Suprapubic skin (tissue), 4 donors: ENCODE data around the gene NANS. TPM values are rescaled to one million over a fixed set of nuclear protein-coding genes. Genes with fewer than 3 reads are reported as not detected.

ENCODE experiments used
- DNase-seq, 2 donors: peaks; one replicate each; pipeline ENCODE4 v3.0.0-alpha.2; 2019; ENCODE audit warnings: low spot score in 2 of 2
- H3K27ac ChIP-seq: fragments of 200-600 bp; sonication (generic); one replicate; pipeline ENCODE4 v1.5.1; 2019
- H3K27me3 ChIP-seq: fragments of 200-600 bp; sonication (generic); one replicate; pipeline ENCODE4 v1.5.1; 2019
- H3K36me3 ChIP-seq: fragments of 200-600 bp; sonication (generic); one replicate; pipeline ENCODE4 v1.5.1; 2019
- H3K4me1 ChIP-seq: fragments of 200-600 bp; sonication (generic); one replicate; pipeline ENCODE4 v1.5.1; 2019
- H3K4me3 ChIP-seq: fragments of 200-600 bp; sonication (generic); one replicate; pipeline ENCODE4 v1.5.1; 2019; ENCODE audit warnings: mild to moderate bottlenecking
- H3K9me3 ChIP-seq: fragments of 200-600 bp; sonication (generic); one replicate; pipeline ENCODE4 v1.5.1; 2019
- CTCF ChIP-seq, 2 donors: fragments of 200-600 bp in 1 of 2; fragments of 450-650 bp in 1 of 2; sonication (generic) in 1 of 2; IDR thresholded peaks; one replicate each; pipeline ENCODE4 v1.5.1; 2016 to 2019; ENCODE audit warnings: antibody characterized with exemption in 2 of 2, mild to moderate bottlenecking in 1 of 2, moderate library complexity in 1 of 2
- EP300 ChIP-seq: sonication (generic); formaldehyde crosslinking; IDR thresholded peaks from one replicate; pipeline ENCODE4 v1.6.1; 2017; ENCODE audit warnings: antibody characterized with exemption
- POLR2A ChIP-seq, 2 donors: fragments of 450-650 bp; IDR thresholded peaks; one replicate each; pipeline ENCODE4 v1.6.1; 2017; ENCODE audit warnings: antibody characterized with exemption in 2 of 2, mild to moderate bottlenecking in 2 of 2, moderate library complexity in 2 of 2
- POLR2AphosphoS5 ChIP-seq, 3 donors: sonication (generic); formaldehyde crosslinking; IDR thresholded peaks; one replicate each; pipeline ENCODE4 v1.6.1; 2017; ENCODE audit warnings: antibody characterized with exemption in 3 of 3
- WGBS: methylation state at CpG from one replicate; pipeline ENCODE4 v1.1.5; 2018; 5-methylcytosine and 5-hydroxymethylcytosine counted together
- total RNA-seq, 4 donors: library from RNA; depleted of rRNA; stranded (reverse); fragments of >200 nt; gene quantifications; one replicate each; pipeline ENCODE4 v1.1.0, GENCODE V29; 2016

The NANS gene
- total RNA-seq, 4 donors from 2014 or later = 35.0 to 49.6 (median 45.2) TPM

GRCh38 chr9:98020476-98021145 is 35.9 kb upstream of the NANS start:
- Histone ChIP-seq H3K27ac (no peak overlapping the region), H3K36me3 (peaks cover 49% of the 10 kb centered on the region), H3K27me3 (no peaks in the 10 kb centered on the region), H3K4me1 (no peaks in the 10 kb centered on the region), H3K4me3 (no peak overlapping the region), H3K9me3 (no peaks in the 10 kb centered on the region)
- no peak for DNase-seq
- TF ChIP-seq POLR2AphosphoS5 (IDR thresholded peaks at IDR 0.05) (no peak), POLR2A (IDR thresholded peaks at IDR 0.05) (no peak), CTCF (IDR thresholded peaks at IDR 0.05) (no peak), EP300 (no peak)
- WGBS = 93% methylated on average over 8 of the region's 8 CpGs

DNA sequence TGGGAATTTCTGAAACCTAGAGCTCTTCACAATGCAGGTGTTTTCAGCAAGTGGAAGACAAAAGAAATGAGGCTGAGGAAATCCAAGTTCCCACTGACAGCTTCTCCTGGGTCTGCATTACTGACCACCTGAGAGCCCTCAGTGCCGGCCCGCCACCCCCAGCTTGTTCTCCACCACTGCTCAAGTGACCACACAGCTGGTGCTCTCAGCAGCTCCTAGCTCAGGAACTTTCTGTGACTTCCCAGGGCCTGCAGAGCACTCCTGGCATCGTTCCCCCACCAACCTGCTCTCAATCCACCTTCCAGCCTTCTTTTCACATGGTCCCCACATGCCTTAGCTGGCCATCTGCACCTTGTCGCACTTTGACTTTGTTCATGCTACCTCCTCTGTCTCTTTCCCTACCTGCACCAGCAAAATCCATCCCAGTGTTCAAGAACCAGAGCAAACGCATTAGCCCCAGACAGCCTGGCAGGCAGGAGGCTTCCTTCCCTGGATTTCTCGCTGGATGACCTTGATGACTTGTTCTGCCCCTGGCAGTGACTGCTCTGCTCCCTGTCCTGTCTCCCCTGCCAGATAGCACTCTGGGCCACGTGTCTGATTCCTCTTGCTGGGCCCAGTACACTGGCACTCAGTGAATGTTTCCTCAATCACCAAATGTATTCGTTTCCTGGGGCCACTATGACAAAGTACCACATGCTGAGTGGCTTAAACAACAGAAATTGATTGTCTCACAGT is 35.1 kb upstream of the NANS start:
- DNase-seq = no peak
- no peaks in the 10 kb centered on the region for H3K4me1 ChIP-seq
- TF ChIP-seq CTCF (IDR thresholded peaks at IDR 0.05) (no peak), POLR2AphosphoS5 (IDR thresholded peaks at IDR 0.05) (no peak), EP300 (no peak), POLR2A (IDR thresholded peaks at IDR 0.05) (no peak)
- H3K27me3 ChIP-seq = no peaks in the 10 kb centered on the region
- H3K27ac ChIP-seq = no peak overlapping the region
- no peaks in the 10 kb centered on the region for H3K9me3 ChIP-seq
- WGBS = 76% methylated on average over 8 of the region's 8 CpGs
- H3K4me3 ChIP-seq = no peak overlapping the region
- H3K36me3 ChIP-seq = peaks cover 41% of the 10 kb centered on the region

GRCh38 chr9:98022447-98022846 is 34.1 kb upstream of the NANS start:
- Histone ChIP-seq H3K4me3 (no peak overlapping the region), H3K36me3 (peaks cover 31% of the 10 kb centered on the region), H3K27me3 (no peaks in the 10 kb centered on the region), H3K9me3 (no peaks in the 10 kb centered on the region), H3K27ac (no peak overlapping the region), H3K4me1 (no peaks in the 10 kb centered on the region)
- WGBS = 73% methylated on average over 8 of the region's 8 CpGs
- no peak for DNase-seq
- TF ChIP-seq POLR2AphosphoS5 (IDR thresholded peaks at IDR 0.05) = no peak
- no peak for TF ChIP-seq POLR2A (IDR thresholded peaks at IDR 0.05)
- no peak for TF ChIP-seq CTCF (IDR thresholded peaks at IDR 0.05)
- TF ChIP-seq EP300 = no peak

DNA sequence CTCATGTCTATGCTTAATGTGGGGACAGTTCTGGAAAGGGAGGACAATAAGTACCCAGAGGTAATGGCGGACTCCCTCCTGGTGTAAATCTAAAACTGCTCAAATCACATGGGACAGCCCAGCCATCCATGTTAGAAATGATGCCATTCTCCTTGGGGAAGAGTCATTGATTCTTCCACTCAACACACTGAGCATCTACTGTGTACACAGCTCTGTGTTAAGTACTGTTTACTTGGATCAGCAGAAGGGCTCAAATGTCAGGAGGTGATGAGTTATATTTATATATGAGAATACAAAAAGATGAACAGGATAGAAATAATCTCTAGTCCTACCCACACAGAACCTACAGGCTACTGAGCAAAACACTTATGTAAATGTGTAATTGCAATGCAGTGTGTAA is 31.8 kb upstream of the NANS start:
- H3K4me3 ChIP-seq = no peak overlapping the region
- TF ChIP-seq CTCF (IDR thresholded peaks at IDR 0.05) (no peak), POLR2A (IDR thresholded peaks at IDR 0.05) (no peak), POLR2AphosphoS5 (IDR thresholded peaks at IDR 0.05) (no peak), EP300 (no peak)
- peaks cover 11% of the 10 kb centered on the region for H3K36me3 ChIP-seq

GRCh38 chr9:98031169-98031568 is 25.4 kb upstream of the NANS start:
- DNase-seq = no peak
- H3K36me3 ChIP-seq = no peaks in the 10 kb centered on the region
- H3K4me3 ChIP-seq = no peak overlapping the region
- TF ChIP-seq EP300 = no peak
- no peaks in the 10 kb centered on the region for H3K9me3 ChIP-seq
- peaks cover 6% of the 10 kb centered on the region for H3K4me1 ChIP-seq
- no peak overlapping the region for H3K27ac ChIP-seq
- H3K27me3 ChIP-seq = no peaks in the 10 kb centered on the region

More for the DNA sequence above, 31.8 kb upstream of the NANS start:
- 100% methylated on average over 1 of the region's 1 CpG for WGBS
- DNase-seq = no peak
- Histone ChIP-seq H3K27ac (no peak overlapping the region), H3K4me1 (no peaks in the 10 kb centered on the region), H3K27me3 (no peaks in the 10 kb centered on the region), H3K9me3 (no peaks in the 10 kb centered on the region)
